ENCODE results near the gene JAM2. TPM values are rescaled to one million over a fixed set of nuclear protein-coding genes. Genes with fewer than 3 reads are reported as not detected.
A peak's percentile ranks its signal among the peaks of the same experiment; 100 is the strongest.

Gene JAM2
- total RNA-seq, 5 donors from 2014 or later (not counting 1 experiment from before 2014, with no cell fraction given), result 0.43 to 0.99 TPM; not detected in 3

- 2% methylated on average over 22 of the region's 48 CpGs for WGBS (ENCODE audit: insufficient coverage)
- Histone ChIP-seq H3K9me3 (no peaks in the 10 kb centered on the region), H3K27ac (ENCODE audit: low read length) (peak overlapping the region; percentile 85), H3K4me3 (ENCODE audit: control insufficient read depth in 1 of 2, extremely low read depth in 1 of 2, low read length in 1 of 2) (peak overlapping the region; percentile 61 to 97), H3K27me3 (replicated peaks in 1 of 2; ENCODE audit: control insufficient read depth in 2 of 2, extremely low read depth in 1 of 2, insufficient read depth in 2 of 2, low read length in 1 of 2) (no peaks in the 10 kb centered on the region), H3K36me3 (ENCODE audit: control insufficient read depth in 2 of 2, extremely low read depth in 1 of 2, insufficient read depth in 1 of 2, low read length in 1 of 2) (peaks cover 3 to 5% of the 10 kb centered on the region in 2 donors), H3K4me1 (ENCODE audit: control insufficient read depth in 1 of 2, extremely low read depth in 1 of 2, insufficient read depth in 2 of 2, low read length in 2 of 2) (peaks cover 21 to 24% of the 10 kb centered on the region in 2 experiments)
- Mint-ChIP-seq H3K27me3 (no peaks in the 10 kb centered on the region), H3K4me3 (peak overlapping the region; percentile 93 to 100 (median 99)), H3K9me3 (no peaks in the 10 kb centered on the region), H3K36me3 (peaks cover 13% of the 10 kb centered on the region), H3K27ac (peak overlapping the region; percentile 96 to 98), H3K4me1 (peaks cover 60 to 73% (median 72%) of the 10 kb centered on the region in 3 donors)
- CTCF ChIA-PET, result interaction anchor here (0.6 to 2.2 kb wide), 4 partner anchors 32 to 343 kb away, joined by 3 to 12 read pairs (median 3); partner anchors contain the start of gene MRPL39 (in 1 of the 2)
- POLR2A ChIA-PET, result interaction anchor here (0.7 to 0.9 kb wide), 2 partner anchors 16 to 19 kb away, joined by 3 to 4 read pairs; no protein-coding TSS in a partner anchor
- peak in 1 of 4 experiments; percentile 1 for ATAC-seq (replicated peaks in 1 of 4)
- peak in 11 of 35 experiments; percentile 5 to 77 (median 50) for DNase-seq
These were observed 96.9 kb downstream of the JAM2 start for GRCh38 chr21:25735646-25736597.

DNA sequence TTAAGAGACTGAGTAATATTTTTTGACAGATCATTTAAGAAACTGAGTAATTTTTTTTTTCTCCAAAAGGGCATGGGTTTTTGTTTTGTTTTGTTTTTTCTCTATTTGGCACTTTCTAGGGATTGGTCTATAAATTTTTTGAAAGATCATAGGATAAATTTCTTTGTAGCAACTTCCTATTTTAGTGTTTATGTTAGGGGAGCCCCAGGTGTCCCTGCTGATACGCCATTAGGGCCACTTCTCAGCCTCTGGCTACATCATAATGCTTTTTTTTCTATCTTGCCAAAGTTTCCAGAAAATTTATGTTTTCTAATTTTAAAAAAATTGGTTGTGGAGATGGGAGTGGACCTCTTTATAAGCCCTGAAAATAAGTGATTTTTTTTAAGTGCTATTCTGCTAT, 98.4 kb downstream of the JAM2 start:
- H3K27ac ChIP-seq (ENCODE audit: low read length), result no peak overlapping the region
- H3K27ac Mint-ChIP-seq, result peak overlapping the region in 1 of 2 donors; percentile 11
- peaks cover 18% of the 10 kb centered on the region for H3K36me3 Mint-ChIP-seq
- no peak for DNase-seq
- WGBS (ENCODE audit: insufficient coverage), result no CpG with 5 or more reads among the region's 1 CpG
- peaks cover 63 to 78% (median 70%) of the 10 kb centered on the region in 3 donors for H3K4me1 Mint-ChIP-seq
- H3K9me3 Mint-ChIP-seq, result no peaks in the 10 kb centered on the region
- H3K9me3 ChIP-seq, result no peaks in the 10 kb centered on the region
- H3K4me3 Mint-ChIP-seq, result peak overlapping the region in 1 of 3 donors; percentile 37
- no peak overlapping the region for H3K4me3 ChIP-seq (ENCODE audit: control insufficient read depth in 1 of 2, extremely low read depth in 1 of 2, low read length in 1 of 2)
- ChIA-PET POLR2A (no interaction called here), CTCF (no interaction called here)
- no peaks in the 10 kb centered on the region for H3K27me3 Mint-ChIP-seq
- H3K27me3 ChIP-seq (replicated peaks in 1 of 2; ENCODE audit: control insufficient read depth in 2 of 2, extremely low read depth in 1 of 2, insufficient read depth in 2 of 2, low read length in 1 of 2), result no peaks in the 10 kb centered on the region
- ATAC-seq (replicated peaks in 1 of 4), result no peak
- peaks cover 0 to 3% of the 10 kb centered on the region in 2 donors for H3K36me3 ChIP-seq (ENCODE audit: control insufficient read depth in 2 of 2, extremely low read depth in 1 of 2, insufficient read depth in 1 of 2, low read length in 1 of 2)
- peaks cover 18 to 24% of the 10 kb centered on the region in 2 experiments for H3K4me1 ChIP-seq (ENCODE audit: control insufficient read depth in 1 of 2, extremely low read depth in 1 of 2, insufficient read depth in 2 of 2, low read length in 2 of 2)

DNA sequence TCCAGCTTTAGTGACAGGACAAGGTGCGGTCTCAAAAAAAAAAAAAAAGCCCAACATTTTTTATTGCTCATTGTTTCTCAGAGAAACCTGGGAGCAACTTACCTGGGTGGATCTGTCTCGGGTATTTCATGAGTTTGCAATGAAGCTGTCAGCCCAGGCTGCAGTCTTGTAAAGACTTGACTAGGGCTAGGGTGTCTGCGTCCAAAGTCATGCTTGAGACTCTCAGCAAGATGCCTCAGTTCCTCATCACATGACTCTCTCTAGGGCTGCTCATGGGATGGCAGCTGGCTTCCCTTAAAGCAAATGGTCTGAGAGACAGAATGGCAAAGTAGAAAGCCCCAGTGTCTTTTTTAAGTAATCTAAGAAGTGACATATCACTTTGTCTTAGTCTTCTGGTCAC, 103.8 kb downstream of the JAM2 start:
- H3K9me3 ChIP-seq, result no peaks in the 10 kb centered on the region
- no peaks in the 10 kb centered on the region for H3K27me3 ChIP-seq (replicated peaks in 1 of 2; ENCODE audit: control insufficient read depth in 2 of 2, extremely low read depth in 1 of 2, insufficient read depth in 2 of 2, low read length in 1 of 2)
- no peaks in the 10 kb centered on the region for H3K9me3 Mint-ChIP-seq
- peaks cover 35 to 45% (median 38%) of the 10 kb centered on the region in 3 donors for H3K4me1 Mint-ChIP-seq
- no peaks in the 10 kb centered on the region for H3K27me3 Mint-ChIP-seq
- H3K4me3 ChIP-seq (ENCODE audit: control insufficient read depth in 1 of 2, extremely low read depth in 1 of 2, low read length in 1 of 2), result no peak overlapping the region
- POLR2A ChIA-PET, result interaction anchor here in 1 of 2 donors (0.6 kb wide), 1 partner anchor 10 kb away, joined by 6 read pairs; no protein-coding TSS in a partner anchor
- H3K4me1 ChIP-seq (ENCODE audit: control insufficient read depth in 1 of 2, extremely low read depth in 1 of 2, insufficient read depth in 2 of 2, low read length in 2 of 2), result no peaks in the 10 kb centered on the region
- H3K4me3 Mint-ChIP-seq, result no peak overlapping the region
- DNase-seq (no peak), ATAC-seq (replicated peaks in 1 of 4) (no peak)
- no peak overlapping the region for H3K27ac ChIP-seq (ENCODE audit: low read length)
- CTCF ChIA-PET, result interaction anchor here in 1 of 2 donors (0.7 kb wide), 1 partner anchor 9 kb away, joined by 4 read pairs; no protein-coding TSS in a partner anchor
- H3K36me3 ChIP-seq (ENCODE audit: control insufficient read depth in 2 of 2, extremely low read depth in 1 of 2, insufficient read depth in 1 of 2, low read length in 1 of 2), result peaks cover 0 to 18% of the 10 kb centered on the region in 2 donors
- WGBS (ENCODE audit: insufficient coverage), result 94% methylated on average over 2 of the region's 3 CpGs
- H3K27ac Mint-ChIP-seq, result no peak overlapping the region
- H3K36me3 Mint-ChIP-seq, result peaks cover 34% of the 10 kb centered on the region

- ATAC-seq (replicated peaks in 1 of 4), result no peak
- Histone ChIP-seq H3K4me1 (ENCODE audit: control insufficient read depth in 1 of 2, extremely low read depth in 1 of 2, insufficient read depth in 2 of 2, low read length in 2 of 2) (peaks cover 0 to 3% of the 10 kb centered on the region in 2 experiments), H3K27me3 (replicated peaks in 1 of 2; ENCODE audit: control insufficient read depth in 2 of 2, extremely low read depth in 1 of 2, insufficient read depth in 2 of 2, low read length in 1 of 2) (no peaks in the 10 kb centered on the region), H3K36me3 (ENCODE audit: control insufficient read depth in 2 of 2, extremely low read depth in 1 of 2, insufficient read depth in 1 of 2, low read length in 1 of 2) (peaks cover 0 to 22% of the 10 kb centered on the region in 2 donors), H3K4me3 (ENCODE audit: control insufficient read depth in 1 of 2, extremely low read depth in 1 of 2, low read length in 1 of 2) (no peak overlapping the region), H3K9me3 (no peaks in the 10 kb centered on the region), H3K27ac (ENCODE audit: low read length) (no peak overlapping the region)
- H3K4me3 Mint-ChIP-seq, result no peak overlapping the region
- POLR2A ChIA-PET, result no interaction called here
- H3K4me1 Mint-ChIP-seq, result peaks cover 25 to 31% (median 26%) of the 10 kb centered on the region in 3 donors
- CTCF ChIA-PET, result interaction anchor here (0.6 to 1.1 kb wide), 3 partner anchors 13 to 109 kb away, joined by 3 to 5 read pairs (median 4); no protein-coding TSS in a partner anchor
- no peak overlapping the region for H3K27ac Mint-ChIP-seq
- H3K9me3 Mint-ChIP-seq, result no peaks in the 10 kb centered on the region
- H3K36me3 Mint-ChIP-seq, result peaks cover 25% of the 10 kb centered on the region
- no peaks in the 10 kb centered on the region for H3K27me3 Mint-ChIP-seq
- no CpG with 5 or more reads among the region's 2 CpGs for WGBS (ENCODE audit: insufficient coverage)
- DNase-seq, result no peak
These were observed 105.8 kb downstream of the JAM2 start for GRCh38 chr21:25744854-25745253.

DNA sequence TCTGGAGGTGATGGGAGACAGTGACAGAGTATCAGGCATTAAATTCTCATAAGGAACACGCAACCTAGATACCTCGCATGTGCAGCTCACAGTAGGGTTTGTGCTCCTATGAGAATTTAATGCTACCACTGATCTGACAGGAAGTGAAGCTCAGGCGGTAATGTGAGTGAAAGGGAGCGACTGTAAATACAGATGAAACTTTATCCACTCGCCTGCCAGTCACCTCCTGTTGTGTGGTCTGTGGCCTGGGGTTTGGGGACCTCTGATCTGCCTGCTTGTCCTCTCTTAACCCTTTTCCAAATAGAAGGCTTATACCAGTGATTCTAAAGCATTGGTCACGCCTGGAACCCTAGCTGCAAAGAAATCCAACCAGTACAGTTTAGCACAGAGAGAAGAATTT, 111.0 kb downstream of the JAM2 start:
- CTCF ChIA-PET, result interaction anchor here in 1 of 2 donors (0.5 kb wide), 1 partner anchor 41 kb away, joined by 3 read pairs; no protein-coding TSS in a partner anchor
- H3K4me3 Mint-ChIP-seq, result no peak overlapping the region
- H3K9me3 Mint-ChIP-seq, result no peaks in the 10 kb centered on the region
- H3K36me3 Mint-ChIP-seq, result peaks cover 35% of the 10 kb centered on the region
- Histone ChIP-seq H3K36me3 (ENCODE audit: control insufficient read depth in 2 of 2, extremely low read depth in 1 of 2, insufficient read depth in 1 of 2, low read length in 1 of 2) (peaks cover 0 to 42% of the 10 kb centered on the region in 2 donors), H3K4me1 (ENCODE audit: control insufficient read depth in 1 of 2, extremely low read depth in 1 of 2, insufficient read depth in 2 of 2, low read length in 2 of 2) (peaks cover 0 to 9% of the 10 kb centered on the region in 2 experiments), H3K4me3 (ENCODE audit: control insufficient read depth in 1 of 2, extremely low read depth in 1 of 2, low read length in 1 of 2) (no peak overlapping the region), H3K27ac (ENCODE audit: low read length) (peak overlapping the region; percentile 32), H3K9me3 (no peaks in the 10 kb centered on the region), H3K27me3 (replicated peaks in 1 of 2; ENCODE audit: control insufficient read depth in 2 of 2, extremely low read depth in 1 of 2, insufficient read depth in 2 of 2, low read length in 1 of 2) (no peaks in the 10 kb centered on the region)
- ATAC-seq (replicated peaks in 1 of 4) (peak in 3 of 4 experiments; percentile 41 to 53 (median 50)), DNase-seq (no peak)
- POLR2A ChIA-PET, result no interaction called here
- peaks cover 0 to 15% (median 14%) of the 10 kb centered on the region in 3 donors for H3K4me1 Mint-ChIP-seq
- no peaks in the 10 kb centered on the region for H3K27me3 Mint-ChIP-seq
- peak overlapping the region; percentile 73 to 83 for H3K27ac Mint-ChIP-seq
- 69% methylated on average over 2 of the region's 6 CpGs for WGBS (ENCODE audit: insufficient coverage)

GRCh38 chr21:25752416-25752815, 113.4 kb downstream of the JAM2 start:
- DNase-seq (no peak), ATAC-seq (replicated peaks in 1 of 4) (no peak)
- Mint-ChIP-seq H3K9me3 (no peaks in the 10 kb centered on the region), H3K36me3 (peaks cover 47% of the 10 kb centered on the region), H3K27me3 (no peaks in the 10 kb centered on the region), H3K4me1 (peaks cover 17 to 33% (median 27%) of the 10 kb centered on the region in 3 donors), H3K4me3 (no peak overlapping the region), H3K27ac (no peak overlapping the region)
- ChIA-PET CTCF (no interaction called here), POLR2A (interaction anchor here in 1 of 2 donors (0.6 to 1.1 kb wide), 2 partner anchors 8 to 17 kb away, joined by 4 read pairs; no protein-coding TSS in a partner anchor)
- H3K36me3 ChIP-seq (ENCODE audit: control insufficient read depth in 2 of 2, extremely low read depth in 1 of 2, insufficient read depth in 1 of 2, low read length in 1 of 2), result peaks cover 7 to 46% of the 10 kb centered on the region in 2 donors
- no peak overlapping the region for H3K27ac ChIP-seq (ENCODE audit: low read length)
- H3K4me3 ChIP-seq (ENCODE audit: control insufficient read depth in 1 of 2, extremely low read depth in 1 of 2, low read length in 1 of 2), result no peak overlapping the region
- WGBS (ENCODE audit: insufficient coverage), result 100% methylated on average over 1 of the region's 1 CpG
- no peaks in the 10 kb centered on the region for H3K9me3 ChIP-seq
- no peaks in the 10 kb centered on the region for H3K27me3 ChIP-seq (replicated peaks in 1 of 2; ENCODE audit: control insufficient read depth in 2 of 2, extremely low read depth in 1 of 2, insufficient read depth in 2 of 2, low read length in 1 of 2)
- H3K4me1 ChIP-seq (ENCODE audit: control insufficient read depth in 1 of 2, extremely low read depth in 1 of 2, insufficient read depth in 2 of 2, low read length in 2 of 2), result peaks cover 0 to 13% of the 10 kb centered on the region in 2 experiments
